Mucosa of rectum (tissue), 2 donors: Measurements from ENCODE around the gene TAF11L12.
"Not testable (repeated sequence)": the region's sequence is repeated elsewhere in the genome, so short reads cannot be mapped to it uniquely, and the experiment has no call there.

Experiments
- H3K27ac ChIP-seq, 2 donors: one replicate each; pipeline ENCODE4 v1.7.0; 2013; ENCODE audit warnings: inconsistent platforms in 2 of 2, low read depth in 2 of 2, low read length in 2 of 2
- H3K27me3 ChIP-seq, 2 donors: one replicate each; pipeline ENCODE4 v1.7.0; 2013; ENCODE audit warnings: low read length in 2 of 2; ENCODE audit not compliant: control insufficient read depth in 2 of 2, insufficient read depth in 2 of 2
- H3K36me3 ChIP-seq, 2 donors: one replicate each; pipeline ENCODE4 v1.7.0; 2013; ENCODE audit warnings: low read length in 2 of 2; ENCODE audit not compliant: control insufficient read depth in 2 of 2, insufficient read depth in 2 of 2
- H3K4me1 ChIP-seq, 2 donors: one replicate each; pipeline ENCODE4 v1.7.0; 2013; ENCODE audit warnings: low read length in 2 of 2, mild to moderate bottlenecking in 1 of 2; ENCODE audit not compliant: control insufficient read depth in 2 of 2, insufficient read depth in 2 of 2
- H3K4me3 ChIP-seq, 2 donors: one replicate each; pipeline ENCODE4 v1.7.0; 2013; ENCODE audit warnings: low read length in 2 of 2
- H3K9ac ChIP-seq, 2 donors: one replicate each; pipeline ENCODE4 v1.7.0; 2013; ENCODE audit warnings: low read length in 2 of 2, low read depth in 1 of 2, mild to moderate bottlenecking in 1 of 2
- H3K9me3 ChIP-seq, 2 donors: one replicate each; pipeline ENCODE4 v1.7.0; 2013; ENCODE audit warnings: low read length in 2 of 2; ENCODE audit not compliant: control insufficient read depth in 2 of 2
- donor health status: healthy.
- donor health status: Normal muscosa, but diverticular disease.

TAF11L12 gene

GRCh38 chr5:17610092-17610491 is at the start of gene TAF11L12:
Gene TAF11L12 (plus strand): TSS chr5:17610392.
- H3K4me3 ChIP-seq, H3K27me3 ChIP-seq, H3K4me1 ChIP-seq, H3K9me3 ChIP-seq, H3K36me3 ChIP-seq, H3K9ac ChIP-seq, H3K27ac ChIP-seq: not testable (repeated sequence)

- H3K9ac ChIP-seq, H3K9me3 ChIP-seq, H3K4me1 ChIP-seq, H3K27me3 ChIP-seq, H3K27ac ChIP-seq, H3K36me3 ChIP-seq, H3K4me3 ChIP-seq: not testable (repeated sequence)
These were observed 24.5 kb upstream of the TAF11L12 start, which contains the start of gene TAF11L7 for GRCh38 chr5:17585658-17586057. Gene TAF11L7 (minus strand): TSS chr5:17585758.

DNA sequence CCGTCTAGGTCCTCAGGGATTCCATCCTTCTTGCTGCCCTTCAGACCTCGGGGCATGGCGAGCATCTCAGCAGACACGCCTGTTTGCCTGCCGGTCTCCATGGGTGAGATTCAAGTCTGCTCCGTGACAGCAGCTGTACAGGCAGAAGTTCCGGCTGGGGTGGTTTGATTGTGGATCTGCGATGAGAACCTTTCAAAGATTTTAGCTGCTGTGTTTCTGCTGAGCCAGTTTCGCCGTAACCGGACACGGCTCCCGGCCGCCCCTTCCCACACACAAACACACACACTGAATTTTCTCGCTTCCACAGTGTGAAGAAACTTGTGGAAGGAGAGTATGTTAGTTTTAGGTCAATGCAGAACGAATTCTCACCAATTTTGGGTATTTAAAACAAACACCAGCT is 19.3 kb upstream of the TAF11L12 start, which contains the start of gene TAF11L8:
Gene TAF11L8 (minus strand): TSS at position 101 of the 400 bp plus-strand sequence.
- H3K9ac ChIP-seq, H3K4me3 ChIP-seq, H3K36me3 ChIP-seq, H3K27me3 ChIP-seq, H3K4me1 ChIP-seq, H3K9me3 ChIP-seq, H3K27ac ChIP-seq: not testable (repeated sequence)

GRCh38 chr5:17594255-17594654 is 15.9 kb upstream of the TAF11L12 start, which contains the start of gene TAF11L9:
Gene TAF11L9 (minus strand): TSS chr5:17594394.
- H3K36me3 ChIP-seq, H3K9me3 ChIP-seq, H3K27ac ChIP-seq, H3K27me3 ChIP-seq, H3K9ac ChIP-seq, H3K4me3 ChIP-seq, H3K4me1 ChIP-seq: not testable (repeated sequence)

GRCh38 chr5:17597728-17598127 is 12.5 kb upstream of the TAF11L12 start, which contains the start of gene TAF11L10:
Gene TAF11L10 (minus strand): TSS chr5:17597828.
- not testable (repeated sequence) for H3K27me3 ChIP-seq, H3K36me3 ChIP-seq, H3K9ac ChIP-seq, H3K27ac ChIP-seq, H3K4me3 ChIP-seq, H3K4me1 ChIP-seq, H3K9me3 ChIP-seq

GRCh38 chr5:17603880-17604279 is 6.3 kb upstream of the TAF11L12 start, which contains the start of gene TAF11L11:
Gene TAF11L11 (plus strand): TSS chr5:17604183.
- not testable (repeated sequence) for H3K36me3 ChIP-seq, H3K27me3 ChIP-seq, H3K9ac ChIP-seq, H3K9me3 ChIP-seq, H3K4me3 ChIP-seq, H3K4me1 ChIP-seq, H3K27ac ChIP-seq

DNA sequence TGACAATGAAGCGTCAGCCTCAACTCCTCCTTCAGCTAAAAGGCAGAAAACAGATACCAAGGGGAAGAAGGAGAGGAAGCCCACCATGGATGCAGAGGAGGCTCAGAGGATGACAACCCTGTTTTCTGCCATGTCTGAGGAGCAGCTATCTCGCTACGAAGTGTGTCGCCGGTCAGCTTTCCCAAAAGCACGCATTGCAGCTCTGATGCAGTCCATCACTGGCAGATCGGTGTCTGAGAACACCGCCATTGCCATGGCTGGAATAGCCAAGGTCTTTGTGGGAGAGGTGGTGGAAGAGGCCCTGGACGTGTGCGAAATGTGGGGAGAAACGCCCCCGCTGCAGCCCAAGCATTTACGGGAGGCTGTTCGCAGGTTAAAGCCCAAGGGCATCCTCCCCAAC is 5.2 kb upstream of the TAF11L12 start:
- H3K27me3 ChIP-seq = no peaks in the 10 kb centered on the region
- no peak overlapping the region for H3K27ac ChIP-seq
- no peak overlapping the region for H3K4me3 ChIP-seq
- H3K36me3 ChIP-seq = no peaks in the 10 kb centered on the region
- H3K9me3 ChIP-seq = no peaks in the 10 kb centered on the region
- H3K9ac ChIP-seq = no peak overlapping the region
- H3K4me1 ChIP-seq = no peaks in the 10 kb centered on the region

GRCh38 chr5:17607461-17607860 is 2.7 kb upstream of the TAF11L12 start:
- not testable (repeated sequence) for H3K36me3 ChIP-seq, H3K4me1 ChIP-seq, H3K27me3 ChIP-seq, H3K4me3 ChIP-seq, H3K27ac ChIP-seq, H3K9ac ChIP-seq, H3K9me3 ChIP-seq

GRCh38 chr5:17614872-17615605 is 4.8 kb downstream of the TAF11L12 start:
- Histone ChIP-seq H3K36me3 (no peaks in the 10 kb centered on the region), H3K27ac (no peak overlapping the region), H3K4me3 (no peak overlapping the region), H3K4me1 (no peaks in the 10 kb centered on the region), H3K9me3 (no peaks in the 10 kb centered on the region), H3K9ac (no peak overlapping the region), H3K27me3 (no peaks in the 10 kb centered on the region)

DNA sequence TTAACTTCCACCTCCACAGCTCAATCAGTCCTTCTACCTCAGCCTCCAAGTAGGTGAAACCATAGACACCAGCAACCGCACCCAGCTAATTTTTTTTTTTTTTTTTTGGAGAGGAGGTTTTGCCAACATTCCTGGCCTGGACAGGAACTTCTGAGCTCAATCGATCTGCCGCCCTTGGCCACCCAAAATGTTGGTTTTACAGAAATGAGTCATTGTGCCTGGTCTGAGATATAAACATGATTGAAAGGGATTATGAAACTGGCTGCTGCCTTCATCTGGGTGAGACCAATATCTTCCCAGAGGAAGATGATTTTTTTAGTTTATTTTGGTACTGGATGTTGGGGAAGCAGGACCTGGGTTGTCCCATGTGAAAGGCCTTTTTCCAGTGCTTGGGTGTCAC is 9.2 kb downstream of the TAF11L12 start:
- H3K9ac ChIP-seq = no peak overlapping the region
- H3K36me3 ChIP-seq = no peaks in the 10 kb centered on the region
- no peaks in the 10 kb centered on the region for H3K9me3 ChIP-seq
- H3K27ac ChIP-seq = no peak overlapping the region
- H3K4me1 ChIP-seq = no peaks in the 10 kb centered on the region
- H3K27me3 ChIP-seq = no peaks in the 10 kb centered on the region
- no peak overlapping the region for H3K4me3 ChIP-seq
